K562 (cell line): ENCODE data around the gene FANCD2OS. TPM values are rescaled to one million over a fixed set of nuclear protein-coding genes. Genes with fewer than 3 reads are reported as not detected.

Source experiments
- BRCA1 ChIP-seq, 2 experiments: fragments of 450-650 bp in 1 of 2; sonication (generic) in 1 of 2; formaldehyde crosslinking in 1 of 2; IDR thresholded peaks; 2 replicates each; pipeline versions ENCODE4 v1.5.0 to v1.6.1; 2017 to 2020; ENCODE audit warnings: mild to moderate bottlenecking in 1 of 2, missing genetic modification reagents in 1 of 2
- CBFA2T3 ChIP-seq: fragments of 450-650 bp; IDR thresholded peaks from 2 replicates; pipeline ENCODE4 v1.6.1; 2017
- CBX1 ChIP-seq: sonication (generic); IDR thresholded peaks from 2 replicates; pipeline ENCODE4 v1.6.1; 2016; ENCODE audit warnings: antibody characterized with exemption, low read depth, mild to moderate bottlenecking
- CBX3 ChIP-seq, 2 experiments: IDR thresholded peaks; 1 replicate in 1 of 2; 2 replicates in 1 of 2; pipeline ENCODE4 v1.6.1; 2012; ENCODE audit warnings: inconsistent platforms in 2 of 2, low read length in 2 of 2, borderline replicate concordance in 1 of 2, control low read depth in 1 of 2
- GMEB1 ChIP-seq: fragments of 250-450 bp; sonication (Bioruptor Pico); IDR thresholded peaks from 2 replicates; pipeline ENCODE4 v1.4.0; 2020; ENCODE audit warnings: mild to moderate bottlenecking
- HES1 ChIP-seq: fragments of 450-650 bp; IDR thresholded peaks from 2 replicates; pipeline ENCODE4 v1.6.1; 2016; ENCODE audit warnings: low read depth, mild to moderate bottlenecking, moderate library complexity
- MED1 ChIP-seq: sonication (generic); formaldehyde crosslinking; IDR thresholded peaks from 2 replicates; pipeline ENCODE4 v1.8.1; 2023; ENCODE audit warnings: missing genetic modification reagents, borderline replicate concordance
- MEF2A ChIP-seq: IDR thresholded peaks from 2 replicates; pipeline ENCODE4 v1.6.1; 2011; ENCODE audit warnings: low read depth, mild to moderate bottlenecking, low read length, moderate library complexity; ENCODE audit not compliant: control insufficient read depth
- SMARCE1 ChIP-seq: fragments of 450-650 bp; IDR thresholded peaks from 2 replicates; pipeline ENCODE4 v1.7.1; 2016; ENCODE audit warnings: mild to moderate bottlenecking
- TAF1 ChIP-seq: IDR thresholded peaks from 2 replicates; pipeline ENCODE4 v1.6.1; 2011; ENCODE audit warnings: mild to moderate bottlenecking, low read length, moderate library complexity; ENCODE audit not compliant: insufficient read depth, control insufficient read depth, severe bottlenecking; ENCODE audit errors: extremely low read depth
- XRCC3 ChIP-seq: fragments of 450-650 bp; IDR thresholded peaks from 2 replicates; pipeline ENCODE4 v1.6.1; 2017; ENCODE audit warnings: mild to moderate bottlenecking, moderate library complexity
- ZNF263 ChIP-seq: sonication (generic); formaldehyde crosslinking; IDR thresholded peaks from 2 replicates; pipeline ENCODE4 v1.8.0; 2022; ENCODE audit warnings: mild to moderate bottlenecking, missing genetic modification reagents, borderline replicate concordance
- ZNF592 ChIP-seq: fragments of 450-650 bp; IDR thresholded peaks from 2 replicates; pipeline ENCODE4 v1.6.1; 2017; ENCODE audit warnings: antibody characterized with exemption, mild to moderate bottlenecking
- ZNF707 ChIP-seq: fragments of 250-450 bp; sonication (Bioruptor Pico); conservative IDR thresholded peaks from 2 replicates; pipeline ENCODE4 v1.8.0; 2022; ENCODE audit warnings: inconsistent platforms, mild to moderate bottlenecking, moderate library complexity
- ZNF766 ChIP-seq: fragments of 200-800 bp; sonication (Bioruptor generic); conservative IDR thresholded peaks from 2 replicates; pipeline ENCODE4 v1.6.1; 2016; ENCODE audit warnings: missing genetic modification characterization, missing compliant biosample characterization
- polyA plus RNA-seq, 8 experiments: library from polyadenylated mRNA; depleted of rRNA in 4 of 8; stranded (reverse) in 5 of 8; unstranded in 3 of 8; fragments of >200 nt; fragmentation: Nextera tagmentation in 2 of 8; fragmentation: Illumina TruSeq in 1 of 8; extraction: Ambion mirVana in 2 of 8; extraction: Trizol in 1 of 8; gene quantifications; 2 replicates each; pipeline versions ENCODE4 v1.2.1 to v1.2.3, GENCODE V29; 2011 to 2014; ENCODE audit warnings: inconsistent platforms in 1 of 8, missing spikeins in 1 of 8
- total RNA-seq, 7 experiments: library from RNA; depleted of rRNA in 6 of 7; stranded (reverse); fragments of >200 nt in 6 of 7; fragmentation: Illumina TruSeq in 2 of 7; extraction: Trizol in 2 of 7; gene quantifications; 2 replicates each; pipeline versions ENCODE4 v1.2.1 to v1.2.3, GENCODE V29; 2011 to 2021; ENCODE audit warnings: low replicate concordance in 1 of 7
- TF ChIP-seq, protein P1 (sequence below): fragments of 250-450 bp; sonication (Bioruptor Pico); IDR thresholded peaks from 2 replicates; pipeline ENCODE4 v1.5.0; 2021; ENCODE audit warnings: mild to moderate bottlenecking, borderline replicate concordance

Gene FANCD2OS
- total and polyA plus RNA-seq, 9 of the 15 experiments (the other 6 are each of a cell fraction or from before 2014, with no cell fraction given) = not detected

DNA sequence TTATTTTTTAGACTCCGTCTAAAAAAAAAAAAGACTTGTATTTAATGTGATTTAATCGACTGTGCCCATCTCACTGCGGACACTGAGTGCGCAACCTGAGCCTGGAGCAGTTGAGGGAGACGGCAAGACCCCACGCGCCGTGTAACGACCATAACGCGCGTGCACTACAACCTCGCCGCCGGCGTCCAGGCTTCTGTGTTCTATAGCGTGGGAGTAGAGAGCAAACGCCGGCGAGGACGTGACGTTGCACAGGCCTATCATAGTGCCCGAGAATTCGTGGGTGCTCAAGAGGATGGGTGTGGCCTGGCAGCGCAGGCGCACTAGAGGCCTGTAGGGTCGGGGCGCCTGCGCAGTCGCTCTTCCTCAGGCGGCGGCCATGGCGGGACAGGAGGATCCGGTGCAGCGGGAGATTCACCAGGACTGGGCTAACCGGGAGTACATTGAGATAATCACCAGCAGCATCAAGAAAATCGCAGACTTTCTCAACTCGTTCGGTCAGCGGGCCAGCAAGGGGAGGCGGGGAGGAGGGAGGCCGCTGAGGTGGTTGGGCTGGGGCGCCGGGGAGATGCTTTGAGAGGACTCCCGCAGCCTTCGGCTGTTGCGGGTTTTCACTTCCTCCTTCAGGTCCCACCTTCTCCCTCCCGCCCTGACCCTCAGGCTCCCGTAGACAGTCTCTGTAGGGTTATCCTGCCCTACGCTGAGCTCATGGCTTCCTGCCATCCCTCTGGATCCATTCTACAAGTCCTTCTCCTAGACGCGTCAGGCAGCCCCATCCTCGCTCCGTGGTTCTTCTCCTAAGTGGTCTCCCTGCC lies 7.5 kb upstream of the FANCD2OS start, which contains the start of gene BRK1 (continued):
- TF ChIP-seq CBFA2T3 = no peak
- TF ChIP-seq, protein P1, sequence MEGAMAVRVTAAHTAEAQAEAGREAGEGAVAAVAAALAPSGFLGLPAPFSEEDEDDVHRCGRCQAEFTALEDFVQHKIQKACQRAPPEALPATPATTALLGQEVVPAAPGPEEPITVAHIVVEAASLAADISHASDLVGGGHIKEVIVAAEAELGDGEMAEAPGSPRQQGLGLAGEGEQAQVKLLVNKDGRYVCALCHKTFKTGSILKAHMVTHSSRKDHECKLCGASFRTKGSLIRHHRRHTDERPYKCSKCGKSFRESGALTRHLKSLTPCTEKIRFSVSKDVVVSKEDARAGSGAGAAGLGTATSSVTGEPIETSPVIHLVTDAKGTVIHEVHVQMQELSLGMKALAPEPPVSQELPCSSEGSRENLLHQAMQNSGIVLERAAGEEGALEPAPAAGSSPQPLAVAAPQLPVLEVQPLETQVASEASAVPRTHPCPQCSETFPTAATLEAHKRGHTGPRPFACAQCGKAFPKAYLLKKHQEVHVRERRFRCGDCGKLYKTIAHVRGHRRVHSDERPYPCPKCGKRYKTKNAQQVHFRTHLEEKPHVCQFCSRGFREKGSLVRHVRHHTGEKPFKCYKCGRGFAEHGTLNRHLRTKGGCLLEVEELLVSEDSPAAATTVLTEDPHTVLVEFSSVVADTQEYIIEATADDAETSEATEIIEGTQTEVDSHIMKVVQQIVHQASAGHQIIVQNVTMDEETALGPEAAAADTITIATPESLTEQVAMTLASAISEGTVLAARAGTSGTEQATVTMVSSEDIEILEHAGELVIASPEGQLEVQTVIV (CRISPR knock-in tag) = no peak
- TF ChIP-seq XRCC3 = no peak
- TF ChIP-seq ZNF707 = no peak
- 0 out of 2 replicates have a peak, but pooled peaks have one; percentile 65 for TF ChIP-seq ZNF766
- TF ChIP-seq CBX1 = peak; percentile 91
- no peak for TF ChIP-seq MEF2A
- TF ChIP-seq ZNF263 (CRISPR knock-in tag) = no peak; the same call in 1 of the 2 replicates
- peak; percentile 60; the same call in 1 of the 2 replicates for TF ChIP-seq GMEB1
- no peak for TF ChIP-seq HES1
- TF ChIP-seq SMARCE1 = no peak; the same call in none of the 2 replicates
- peak in 1 of 2 experiments; percentile 75; a peak in 1 of 3 replicates for TF ChIP-seq CBX3 (IDR thresholded peaks at IDR 0.05; ENCODE audit: borderline replicate concordance in 1 of 2, low read length in 2 of 2)
- TF ChIP-seq TAF1 = peak; percentile 99
- TF ChIP-seq MED1 = no peak; the same call in 1 of the 2 replicates
- peak; percentile 60; the same call in 1 of the 2 replicates for TF ChIP-seq ZNF592
- TF ChIP-seq BRCA1 (IDR thresholded peaks at IDR 0.05) = no peak
- TF ChIP-seq BRCA1 (CRISPR knock-in tag; IDR thresholded peaks at IDR 0.05) = no peak
